Renal cortex interstitium (tissue), 11 donors: ENCODE data around the gene HIVEP3. TPM values are rescaled to one million over a fixed set of nuclear protein-coding genes. Genes with fewer than 3 reads are reported as not detected.

Experiments
- DNase-seq, 11 donors: peaks; one replicate each; pipeline ENCODE4 v3.0.0-alpha.2; 2013; ENCODE audit warnings: low read depth in 9 of 11, low spot score in 4 of 11; ENCODE audit errors: extremely low read depth in 1 of 11
- polyA plus RNA-seq, 3 donors: library from polyadenylated mRNA; unstranded; fragments of 120-200 nt; gene quantifications; one replicate each; pipeline ENCODE4 v1.2.1, GENCODE V29; 2013; ENCODE audit not compliant: insufficient read length in 3 of 3

The HIVEP3 gene
- polyA plus RNA-seq, 3 donors, result 3.4 to 4.6 (median 4.1) TPM

- no peak for DNase-seq
These were observed 17.9 kb downstream of the HIVEP3 start for GRCh38 chr1:41900603-41901444.

- DNase-seq, result peak in 2 of 11 donors; percentile 38 to 41
These were observed 20.5 kb downstream of the HIVEP3 start for GRCh38 chr1:41898191-41898713.

- DNase-seq, result no peak
These were observed 23.2 kb downstream of the HIVEP3 start for GRCh38 chr1:41895552-41895951.

GRCh38 chr1:41894808-41895483 is 23.8 kb downstream of the HIVEP3 start:
- no peak for DNase-seq

- DNase-seq, result no peak
These were observed 24.5 kb downstream of the HIVEP3 start for GRCh38 chr1:41894101-41894807.

GRCh38 chr1:41892301-41892781 is 26.4 kb downstream of the HIVEP3 start:
- DNase-seq, result peak in 1 of 11 donors; percentile 35

GRCh38 chr1:41891199-41891896 is 27.4 kb downstream of the HIVEP3 start:
- DNase-seq, result peak in 2 of 11 donors; percentile 18 to 22

- no peak for DNase-seq
These were observed 27.9 kb downstream of the HIVEP3 start for GRCh38 chr1:41890825-41891198.

GRCh38 chr1:41889506-41890414 is 29.0 kb downstream of the HIVEP3 start:
- no peak for DNase-seq

GRCh38 chr1:41888756-41889155 is 30.0 kb downstream of the HIVEP3 start:
- DNase-seq, result no peak

GRCh38 chr1:41887365-41887764 is 31.4 kb downstream of the HIVEP3 start:
- no peak for DNase-seq

- no peak for DNase-seq
These were observed 34.2 kb downstream of the HIVEP3 start for GRCh38 chr1:41884256-41885230.

GRCh38 chr1:41883507-41883906 is 35.2 kb downstream of the HIVEP3 start:
- DNase-seq, result no peak

- no peak for DNase-seq
These were observed 36.2 kb downstream of the HIVEP3 start for GRCh38 chr1:41882486-41882885.

- DNase-seq, result no peak
These were observed 36.6 kb downstream of the HIVEP3 start for GRCh38 chr1:41882068-41882477.

- DNase-seq, result no peak
These were observed 37.5 kb downstream of the HIVEP3 start for GRCh38 chr1:41880950-41881885.
